Ishikawa (cell line): ENCODE results near the gene PHF2.

ENCODE experiments used
- CEBPB ChIP-seq: IDR thresholded peaks from 2 replicates; pipeline ENCODE4 v1.6.1; 2012
- CREB1 ChIP-seq: IDR thresholded peaks from 2 replicates; pipeline ENCODE4 v1.6.1; 2012; ENCODE audit warnings: low read depth
- EGR1 ChIP-seq: IDR thresholded peaks from 2 replicates; pipeline ENCODE4 v1.6.1; 2012
- EP300 ChIP-seq: IDR thresholded peaks from 2 replicates; pipeline ENCODE4 v1.6.1; 2012; ENCODE audit warnings: borderline replicate concordance
- FOXM1 ChIP-seq: IDR thresholded peaks from 2 replicates; pipeline ENCODE4 v1.6.1; 2012; ENCODE audit warnings: low read depth, borderline replicate concordance
- NFIC ChIP-seq: IDR thresholded peaks from 2 replicates; pipeline ENCODE4 v1.6.1; 2012
- RAD21 ChIP-seq: IDR thresholded peaks from 2 replicates; pipeline ENCODE4 v1.6.1; 2012; ENCODE audit warnings: low read depth
- TAF1 ChIP-seq: IDR thresholded peaks from 2 replicates; pipeline ENCODE4 v1.6.1; 2012; ENCODE audit warnings: low read depth, mild to moderate bottlenecking
- TCF12 ChIP-seq: IDR thresholded peaks from 2 replicates; pipeline ENCODE4 v1.6.1; 2012; ENCODE audit warnings: low read depth
- TEAD4 ChIP-seq: IDR thresholded peaks from 2 replicates; pipeline ENCODE4 v1.6.1; 2012
- YY1 ChIP-seq: IDR thresholded peaks from 2 replicates; pipeline ENCODE4 v1.6.1; 2012; ENCODE audit warnings: low read depth
- ZBTB7A ChIP-seq: IDR thresholded peaks from 2 replicates; pipeline ENCODE4 v1.6.1; 2012; ENCODE audit warnings: low read depth
- TF ChIP-seq, protein P1 (sequence below): IDR thresholded peaks from 2 replicates; pipeline ENCODE4 v1.6.1; 2012; ENCODE audit warnings: low read depth, mild to moderate bottlenecking
- TF ChIP-seq, protein P2 (sequence below): IDR thresholded peaks from 2 replicates; pipeline ENCODE4 v1.6.1; 2012
- TF ChIP-seq, protein P3 (sequence below): IDR thresholded peaks from 2 replicates; pipeline ENCODE4 v1.6.1; 2012

The PHF2 gene

DNA sequence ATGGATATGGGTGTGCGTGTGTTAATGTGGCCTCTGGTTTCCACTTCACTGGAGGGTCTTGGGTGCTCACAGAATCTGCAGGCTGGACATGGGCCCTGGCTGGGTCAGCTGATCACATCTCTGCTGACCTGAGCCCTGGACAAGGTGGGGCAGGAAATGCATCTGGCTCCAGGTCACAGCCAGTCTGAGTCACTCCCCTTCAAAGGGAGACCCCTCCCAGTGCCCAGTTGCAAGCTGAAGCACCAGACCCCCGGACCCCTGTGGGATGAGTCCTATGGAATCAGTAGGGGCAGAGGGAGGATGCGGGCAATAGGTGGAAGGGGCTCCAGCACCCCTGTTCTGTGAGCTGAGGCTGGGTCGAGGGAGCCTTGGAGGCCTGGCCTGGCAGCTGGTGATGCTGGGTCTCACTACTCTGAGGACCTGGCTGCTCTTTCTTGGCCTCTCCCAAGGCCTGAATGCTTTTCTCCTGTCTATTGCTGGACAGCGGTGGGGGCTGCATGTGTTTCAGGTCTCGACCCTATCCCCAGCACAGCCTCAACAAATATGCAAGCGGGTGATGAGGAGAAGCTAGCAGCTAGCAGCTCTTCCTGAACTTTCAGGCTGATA lies 54.5 kb downstream of the PHF2 start:
- no peak for TF ChIP-seq NFIC
- TF ChIP-seq TCF12: no peak
- no peak for TF ChIP-seq RAD21
- no peak for TF ChIP-seq FOXM1
- no peak for TF ChIP-seq EGR1
- no peak for TF ChIP-seq CEBPB
- TF ChIP-seq, protein P1, sequence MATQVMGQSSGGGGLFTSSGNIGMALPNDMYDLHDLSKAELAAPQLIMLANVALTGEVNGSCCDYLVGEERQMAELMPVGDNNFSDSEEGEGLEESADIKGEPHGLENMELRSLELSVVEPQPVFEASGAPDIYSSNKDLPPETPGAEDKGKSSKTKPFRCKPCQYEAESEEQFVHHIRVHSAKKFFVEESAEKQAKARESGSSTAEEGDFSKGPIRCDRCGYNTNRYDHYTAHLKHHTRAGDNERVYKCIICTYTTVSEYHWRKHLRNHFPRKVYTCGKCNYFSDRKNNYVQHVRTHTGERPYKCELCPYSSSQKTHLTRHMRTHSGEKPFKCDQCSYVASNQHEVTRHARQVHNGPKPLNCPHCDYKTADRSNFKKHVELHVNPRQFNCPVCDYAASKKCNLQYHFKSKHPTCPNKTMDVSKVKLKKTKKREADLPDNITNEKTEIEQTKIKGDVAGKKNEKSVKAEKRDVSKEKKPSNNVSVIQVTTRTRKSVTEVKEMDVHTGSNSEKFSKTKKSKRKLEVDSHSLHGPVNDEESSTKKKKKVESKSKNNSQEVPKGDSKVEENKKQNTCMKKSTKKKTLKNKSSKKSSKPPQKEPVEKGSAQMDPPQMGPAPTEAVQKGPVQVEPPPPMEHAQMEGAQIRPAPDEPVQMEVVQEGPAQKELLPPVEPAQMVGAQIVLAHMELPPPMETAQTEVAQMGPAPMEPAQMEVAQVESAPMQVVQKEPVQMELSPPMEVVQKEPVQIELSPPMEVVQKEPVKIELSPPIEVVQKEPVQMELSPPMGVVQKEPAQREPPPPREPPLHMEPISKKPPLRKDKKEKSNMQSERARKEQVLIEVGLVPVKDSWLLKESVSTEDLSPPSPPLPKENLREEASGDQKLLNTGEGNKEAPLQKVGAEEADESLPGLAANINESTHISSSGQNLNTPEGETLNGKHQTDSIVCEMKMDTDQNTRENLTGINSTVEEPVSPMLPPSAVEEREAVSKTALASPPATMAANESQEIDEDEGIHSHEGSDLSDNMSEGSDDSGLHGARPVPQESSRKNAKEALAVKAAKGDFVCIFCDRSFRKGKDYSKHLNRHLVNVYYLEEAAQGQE: no peak
- no peak for TF ChIP-seq TEAD4
- no peak for TF ChIP-seq CREB1
- no peak for TF ChIP-seq ZBTB7A

DNA sequence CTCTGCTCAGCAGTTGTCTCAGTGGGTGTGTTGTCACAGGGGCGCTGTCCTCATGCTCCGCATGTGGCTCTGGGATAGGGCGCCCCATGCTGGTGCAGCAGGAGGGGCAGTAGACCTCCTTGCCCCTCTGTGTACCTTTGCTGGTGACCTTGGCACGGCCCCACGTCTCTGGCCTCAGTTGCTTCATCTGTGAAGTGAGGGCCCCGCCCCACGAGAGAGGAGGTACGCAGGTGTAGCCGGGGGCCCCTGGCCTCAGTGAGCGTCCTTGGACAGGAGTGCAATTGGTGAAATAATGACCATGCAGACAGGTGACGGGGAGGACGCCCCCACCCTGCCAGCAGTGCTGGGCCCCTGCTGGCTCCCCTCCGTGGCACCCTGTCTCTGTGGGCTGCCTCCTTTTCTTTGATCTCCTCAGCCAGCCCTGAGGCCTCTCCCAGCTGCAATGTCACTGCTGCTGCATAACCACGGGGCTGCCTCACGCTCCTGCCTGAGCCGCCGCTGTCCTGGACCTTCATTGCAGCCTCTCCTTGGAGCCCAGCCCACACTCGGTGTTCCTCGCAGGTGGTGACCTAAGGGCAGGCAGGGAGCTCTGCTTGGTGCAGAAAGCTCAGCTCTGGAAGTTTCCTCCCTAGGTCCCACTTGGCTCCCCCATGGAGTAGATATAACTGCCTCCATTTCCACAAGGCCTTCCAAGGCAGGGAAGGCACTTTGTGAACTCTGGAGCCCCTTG lies 57.3 kb downstream of the PHF2 start:
- TF ChIP-seq, protein P1: no peak
- TF ChIP-seq TAF1 (no peak), TEAD4 (no peak), EP300 (no peak), EGR1 (no peak), FOXM1 (no peak), NFIC (no peak), ZBTB7A (no peak), RAD21 (no peak), CREB1 (no peak), TCF12 (no peak)
- TF ChIP-seq, protein P2, sequence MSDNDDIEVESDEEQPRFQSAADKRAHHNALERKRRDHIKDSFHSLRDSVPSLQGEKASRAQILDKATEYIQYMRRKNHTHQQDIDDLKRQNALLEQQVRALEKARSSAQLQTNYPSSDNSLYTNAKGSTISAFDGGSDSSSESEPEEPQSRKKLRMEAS: no peak
- TF ChIP-seq, protein P3, sequence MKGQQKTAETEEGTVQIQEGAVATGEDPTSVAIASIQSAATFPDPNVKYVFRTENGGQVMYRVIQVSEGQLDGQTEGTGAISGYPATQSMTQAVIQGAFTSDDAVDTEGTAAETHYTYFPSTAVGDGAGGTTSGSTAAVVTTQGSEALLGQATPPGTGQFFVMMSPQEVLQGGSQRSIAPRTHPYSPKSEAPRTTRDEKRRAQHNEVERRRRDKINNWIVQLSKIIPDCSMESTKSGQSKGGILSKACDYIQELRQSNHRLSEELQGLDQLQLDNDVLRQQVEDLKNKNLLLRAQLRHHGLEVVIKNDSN: no peak

DNA sequence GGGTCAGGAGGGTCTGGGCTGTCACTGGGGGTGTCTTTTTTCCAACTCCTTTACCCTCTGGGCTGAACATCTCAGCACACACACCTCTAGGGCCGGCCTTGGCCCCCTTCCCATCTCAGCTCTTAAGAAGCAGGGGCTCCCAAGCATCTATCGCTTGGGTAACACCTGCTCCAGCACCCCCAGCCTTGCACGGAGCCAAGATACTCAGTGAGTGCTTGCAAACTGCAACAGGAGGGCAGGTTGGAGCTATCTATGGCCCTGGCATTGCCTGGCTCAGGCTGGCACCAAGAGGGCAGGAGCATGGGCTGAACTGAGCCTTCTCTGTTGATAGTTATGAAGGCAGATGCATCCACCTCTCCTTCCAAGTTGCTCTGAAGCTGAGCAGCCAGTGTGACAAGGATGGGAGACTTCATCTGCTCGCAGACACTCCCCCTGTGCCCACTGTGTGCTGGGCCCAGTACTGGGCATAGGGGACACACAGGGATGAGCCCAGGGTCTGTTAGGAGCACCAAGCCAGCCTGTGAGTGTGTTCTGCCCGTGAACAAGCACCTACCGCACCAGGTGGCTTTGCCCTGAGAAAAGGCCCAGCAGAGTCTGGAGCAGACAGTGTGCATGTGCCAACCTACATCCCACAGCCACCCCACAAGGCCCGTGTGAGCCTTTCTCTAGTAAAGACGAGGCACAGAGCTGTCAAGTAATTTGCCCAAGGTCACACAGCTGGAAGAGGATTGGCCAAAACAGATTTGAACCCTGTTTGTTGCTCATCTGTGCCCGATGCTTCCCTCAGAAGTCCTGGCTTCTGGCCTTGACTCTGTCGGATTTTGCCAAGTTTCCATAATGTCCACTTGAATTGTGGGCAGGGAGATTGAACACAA lies 58.2 kb downstream of the PHF2 start:
- TF ChIP-seq TCF12 (no peak), EP300 (no peak), NFIC (no peak), ZBTB7A (no peak), RAD21 (no peak), TAF1 (no peak), CREB1 (no peak), FOXM1 (no peak), TEAD4 (no peak), YY1 (no peak), EGR1 (no peak), CEBPB (no peak)
- TF ChIP-seq, protein P1: no peak
- TF ChIP-seq, protein P3: no peak
- TF ChIP-seq, protein P2: no peak
